WTC11 (cell line): Measurements from ENCODE around the gene ATN1. TPM values are rescaled to one million over a fixed set of nuclear protein-coding genes. Genes with fewer than 3 reads are reported as not detected.
A peak's percentile ranks its signal among the peaks of the same experiment; 100 is the strongest.

Source experiments
- microRNA-seq: library from miRNA; unstranded; fragments of <30 nt; microRNA quantifications from one replicate; pipeline ENCODE4 v1.2.0, GENCODE V29; 2022; ENCODE audit warnings: borderline number of aligned reads
- total RNA-seq: library from RNA; stranded (reverse); gene quantifications from 3 replicates; pipeline ENCODE4 v1.2.3, GENCODE V29; 2021

Gene ATN1
- total RNA-seq, 1 experiment from 2014 or later, result 87.1 TPM

Small RNA genes lying within 50 kb of the gene (microRNA-seq; reads per million reads assigned to microRNA genes)
- gene MIR141, result 77.2 reads per million, percentile 60 among the genes with 10 or more reads in this experiment
- gene MIR200C, result 9,020 reads per million, percentile 99 among the genes with 10 or more reads in this experiment

Other genes with a start within 250 kb of the ATN1 start
- 63.8 to 64.7 TPM (median 64.4 TPM) in 3 replicates for gene ZNF384, start 238.6 kb upstream of the ATN1 start, total RNA-seq
- 7.7 to 9.9 TPM (median 8.2 TPM) in 3 replicates for gene PIANP, start 227.1 kb upstream of the ATN1 start, total RNA-seq
- gene COPS7A, start 203.9 kb upstream of the ATN1 start, total RNA-seq, result 41.2 to 43.8 TPM (median 41.4 TPM) in 3 replicates
- 226 to 236 TPM (median 229 TPM) in 3 replicates for gene MLF2, start 174.8 kb upstream of the ATN1 start, total RNA-seq
- gene PTMS, start 161.6 kb upstream of the ATN1 start, total RNA-seq, result 370 to 539 TPM (median 525 TPM) in 3 replicates
- gene LAG3, start 155.4 kb upstream of the ATN1 start, total RNA-seq, result 2.4 to 2.6 TPM (median 2.6 TPM) in 3 replicates
- 2.5 to 3.3 TPM (median 2.7 TPM) in 3 replicates for gene CD4, start 138.4 kb upstream of the ATN1 start, total RNA-seq
- 7.3 to 9.3 TPM (median 8.2 TPM) in 3 replicates for gene GPR162, start 106.1 kb upstream of the ATN1 start, total RNA-seq
- gene P3H3, start 99.6 kb upstream of the ATN1 start, total RNA-seq, result 49.9 to 55.7 TPM (median 50.7 TPM) in 3 replicates
- gene GNB3, start 87.0 kb upstream of the ATN1 start, total RNA-seq, result 14.0 to 16.5 TPM (median 14.3 TPM) in 3 replicates
- 47.1 to 61.8 TPM (median 49.1 TPM) in 3 replicates for gene CDCA3, start 76.7 kb upstream of the ATN1 start, total RNA-seq
- gene USP5, start 75.8 kb upstream of the ATN1 start, total RNA-seq, result 141 to 158 TPM (median 149 TPM) in 3 replicates
- 1,045 to 1,242 TPM (median 1,195 TPM) in 3 replicates for gene TPI1, start 60.4 kb upstream of the ATN1 start, total RNA-seq
- 21.2 to 25.5 TPM (median 22.7 TPM) in 3 replicates for gene SPSB2, start 54.7 kb upstream of the ATN1 start, total RNA-seq
- gene LRRC23, start 23.1 kb upstream of the ATN1 start, total RNA-seq, result 3.1 to 5.3 TPM (median 4.9 TPM) in 3 replicates
- gene ENO2, start 13.4 kb upstream of the ATN1 start, total RNA-seq, result 118 to 170 TPM (median 165 TPM) in 3 replicates
- gene RNU7-1, start 15.9 kb downstream of the ATN1 start, total RNA-seq, result not detected in 3 replicates
- 158 to 181 TPM (median 172 TPM) in 3 replicates for gene C12orf57, start 16.1 kb downstream of the ATN1 start, total RNA-seq
- gene PTPN6, start 23.4 kb downstream of the ATN1 start, total RNA-seq, result 27.1 to 34.7 TPM (median 34.5 TPM) in 3 replicates
- 350 to 397 TPM (median 352 TPM) in 3 replicates for gene PHB2, start 42.7 kb downstream of the ATN1 start, total RNA-seq
- 59.3 to 78.6 TPM (median 59.8 TPM) in 3 replicates for gene EMG1, start 43.0 kb downstream of the ATN1 start, total RNA-seq
- 35.3 to 40.0 TPM (median 36.2 TPM) in 3 replicates for gene LPCAT3, start 90.5 kb downstream of the ATN1 start, total RNA-seq
- 6.2 to 8.8 TPM (median 7.6 TPM) in 3 replicates for gene C1S, start 132.8 kb downstream of the ATN1 start, total RNA-seq
- gene C1R, start 164.5 kb downstream of the ATN1 start, total RNA-seq, result 8.4 to 9.8 TPM (median 8.9 TPM) in 3 replicates
- 17.7 to 23.7 TPM (median 22.9 TPM) in 3 replicates for gene C1RL, start 181.3 kb downstream of the ATN1 start, total RNA-seq
- 4.1 to 5.4 TPM (median 4.7 TPM) in 3 replicates for gene RBP5, start 200.9 kb downstream of the ATN1 start, total RNA-seq
- 23.7 to 28.2 TPM (median 24.7 TPM) in 3 replicates for gene CLSTN3, start 202.4 kb downstream of the ATN1 start, total RNA-seq